WTC11 (cell line): ENCODE results near the gene CHCT1.

ENCODE experiments used
- TF ChIP-seq, protein P1 (sequence below): fragments of 200-600 bp; IDR thresholded peaks from 2 replicates; pipeline ENCODE4 v1.8.0; 2022; ENCODE audit warnings: antibody characterized with exemption
- TF ChIP-seq, protein P2 (sequence below): sonication (generic); formaldehyde crosslinking; IDR thresholded peaks from 2 replicates; pipeline ENCODE4 v1.8.1; 2023; ENCODE audit warnings: mild to moderate bottlenecking, missing genetic modification reagents, moderate library complexity
- TF ChIP-seq, protein P3 (sequence below): sonication (generic); formaldehyde crosslinking; IDR thresholded peaks from 2 replicates; pipeline ENCODE4 v1.8.0; 2022; ENCODE audit warnings: mild to moderate bottlenecking, missing genetic modification reagents

DNA sequence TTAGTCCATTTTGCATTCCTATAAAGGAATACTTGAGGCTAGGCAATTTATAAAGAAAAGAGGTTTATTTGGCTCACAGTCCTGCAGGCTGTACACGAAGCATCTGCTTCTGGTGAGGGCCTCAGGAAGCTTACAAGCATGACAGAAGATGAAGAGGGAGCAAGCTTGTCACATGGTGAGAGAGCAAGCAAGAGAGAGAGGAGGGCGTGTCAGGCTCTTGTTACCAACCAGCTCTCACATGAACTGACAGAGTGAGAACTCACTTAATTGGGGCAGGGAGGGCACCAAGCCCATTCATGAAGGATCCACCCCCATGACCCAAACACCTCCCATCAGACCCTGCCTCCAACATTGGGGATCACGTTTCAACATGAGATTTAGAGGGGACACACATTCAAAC lies 1.6 kb downstream of the CHCT1 start:
- TF ChIP-seq, protein P1, sequence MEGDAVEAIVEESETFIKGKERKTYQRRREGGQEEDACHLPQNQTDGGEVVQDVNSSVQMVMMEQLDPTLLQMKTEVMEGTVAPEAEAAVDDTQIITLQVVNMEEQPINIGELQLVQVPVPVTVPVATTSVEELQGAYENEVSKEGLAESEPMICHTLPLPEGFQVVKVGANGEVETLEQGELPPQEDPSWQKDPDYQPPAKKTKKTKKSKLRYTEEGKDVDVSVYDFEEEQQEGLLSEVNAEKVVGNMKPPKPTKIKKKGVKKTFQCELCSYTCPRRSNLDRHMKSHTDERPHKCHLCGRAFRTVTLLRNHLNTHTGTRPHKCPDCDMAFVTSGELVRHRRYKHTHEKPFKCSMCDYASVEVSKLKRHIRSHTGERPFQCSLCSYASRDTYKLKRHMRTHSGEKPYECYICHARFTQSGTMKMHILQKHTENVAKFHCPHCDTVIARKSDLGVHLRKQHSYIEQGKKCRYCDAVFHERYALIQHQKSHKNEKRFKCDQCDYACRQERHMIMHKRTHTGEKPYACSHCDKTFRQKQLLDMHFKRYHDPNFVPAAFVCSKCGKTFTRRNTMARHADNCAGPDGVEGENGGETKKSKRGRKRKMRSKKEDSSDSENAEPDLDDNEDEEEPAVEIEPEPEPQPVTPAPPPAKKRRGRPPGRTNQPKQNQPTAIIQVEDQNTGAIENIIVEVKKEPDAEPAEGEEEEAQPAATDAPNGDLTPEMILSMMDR = no peak
- TF ChIP-seq, protein P2, sequence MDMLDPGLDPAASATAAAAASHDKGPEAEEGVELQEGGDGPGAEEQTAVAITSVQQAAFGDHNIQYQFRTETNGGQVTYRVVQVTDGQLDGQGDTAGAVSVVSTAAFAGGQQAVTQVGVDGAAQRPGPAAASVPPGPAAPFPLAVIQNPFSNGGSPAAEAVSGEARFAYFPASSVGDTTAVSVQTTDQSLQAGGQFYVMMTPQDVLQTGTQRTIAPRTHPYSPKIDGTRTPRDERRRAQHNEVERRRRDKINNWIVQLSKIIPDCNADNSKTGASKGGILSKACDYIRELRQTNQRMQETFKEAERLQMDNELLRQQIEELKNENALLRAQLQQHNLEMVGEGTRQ (CRISPR knock-in tag) = no peak
- TF ChIP-seq, protein P3, sequence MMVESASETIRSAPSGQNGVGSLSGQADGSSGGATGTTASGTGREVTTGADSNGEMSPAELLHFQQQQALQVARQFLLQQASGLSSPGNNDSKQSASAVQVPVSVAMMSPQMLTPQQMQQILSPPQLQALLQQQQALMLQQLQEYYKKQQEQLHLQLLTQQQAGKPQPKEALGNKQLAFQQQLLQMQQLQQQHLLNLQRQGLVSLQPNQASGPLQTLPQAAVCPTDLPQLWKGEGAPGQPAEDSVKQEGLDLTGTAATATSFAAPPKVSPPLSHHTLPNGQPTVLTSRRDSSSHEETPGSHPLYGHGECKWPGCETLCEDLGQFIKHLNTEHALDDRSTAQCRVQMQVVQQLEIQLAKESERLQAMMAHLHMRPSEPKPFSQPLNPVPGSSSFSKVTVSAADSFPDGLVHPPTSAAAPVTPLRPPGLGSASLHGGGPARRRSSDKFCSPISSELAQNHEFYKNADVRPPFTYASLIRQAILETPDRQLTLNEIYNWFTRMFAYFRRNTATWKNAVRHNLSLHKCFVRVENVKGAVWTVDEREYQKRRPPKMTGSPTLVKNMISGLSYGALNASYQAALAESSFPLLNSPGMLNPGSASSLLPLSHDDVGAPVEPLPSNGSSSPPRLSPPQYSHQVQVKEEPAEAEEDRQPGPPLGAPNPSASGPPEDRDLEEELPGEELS (CRISPR knock-in tag) = no peak
